Activated naive CD4-positive, alpha-beta T cell treated with anti-CD3 and anti-CD28 coated beads, Interleukin-2, amount 10 ng/mL, durations not matched to agents 7 days and 5 days (primary cell): ENCODE measurements around the gene SPANXA1.
"Not testable (repeated sequence)": the region's sequence is repeated elsewhere in the genome, so short reads cannot be mapped to it uniquely, and the experiment has no call there.

Experiments
- CTCF ChIA-PET: fragments of 350-600 bp; sonication (Branson Sonifier 250); formaldehyde crosslinking; loops from one replicate; lab custom pipeline; 2021; ENCODE audit warnings: antibody characterized with exemption; lab: Charles Lee
- DNase-seq: peaks from one replicate; pipeline ENCODE4 v3.0.0-alpha.2; 2020
- H3K27ac Mint-ChIP-seq: one replicate; pipeline ENCODE4 v1.8.0; 2021; ENCODE audit warnings: mild to moderate bottlenecking, moderate library complexity, mixed read lengths
- H3K27me3 Mint-ChIP-seq: one replicate; pipeline ENCODE4 v1.8.0; 2021; ENCODE audit warnings: mild to moderate bottlenecking, mixed read lengths
- H3K36me3 Mint-ChIP-seq: one replicate; pipeline ENCODE4 v1.8.0; 2021; ENCODE audit warnings: mixed read lengths
- H3K4me1 Mint-ChIP-seq: one replicate; pipeline ENCODE4 v1.8.0; 2021; ENCODE audit warnings: mixed read lengths
- H3K4me3 Mint-ChIP-seq: one replicate; pipeline ENCODE4 v1.8.0; 2021; ENCODE audit warnings: mild to moderate bottlenecking, moderate library complexity, mixed read lengths
- H3K9me3 Mint-ChIP-seq: one replicate; pipeline ENCODE4 v1.8.0; 2021; ENCODE audit warnings: mixed read lengths

SPANXA1 gene

GRCh38 chrX:141584638-141585037 lies at the start of gene SPANXA1:
TSS of gene SPANXA1 (minus strand) at chrX:141584738. CDS start at chrX:141584678, 60 bp downstream.
- H3K9me3 Mint-ChIP-seq, H3K36me3 Mint-ChIP-seq, H3K4me1 Mint-ChIP-seq, CTCF ChIA-PET, DNase-seq, H3K27ac Mint-ChIP-seq, H3K4me3 Mint-ChIP-seq, H3K27me3 Mint-ChIP-seq: not testable (repeated sequence)

GRCh38 chrX:141632124-141632523 lies 47.6 kb upstream of the SPANXA1 start:
- Mint-ChIP-seq H3K4me1 (no peaks in the 10 kb centered on the region), H3K4me3 (no peak overlapping the region), H3K9me3 (peaks cover 7% of the 10 kb centered on the region), H3K27ac (no peak overlapping the region), H3K27me3 (no peaks in the 10 kb centered on the region), H3K36me3 (no peaks in the 10 kb centered on the region)
- CTCF ChIA-PET: no interaction called here
- no peak for DNase-seq

GRCh38 chrX:141619336-141619735 lies 34.8 kb upstream of the SPANXA1 start:
- DNase-seq: no peak
- Mint-ChIP-seq H3K27ac (no peak overlapping the region), H3K27me3 (no peaks in the 10 kb centered on the region), H3K4me1 (no peaks in the 10 kb centered on the region), H3K36me3 (no peaks in the 10 kb centered on the region), H3K4me3 (no peak overlapping the region), H3K9me3 (no peaks in the 10 kb centered on the region)
- CTCF ChIA-PET: no interaction called here

GRCh38 chrX:141609111-141609510 lies 24.6 kb upstream of the SPANXA1 start:
- no peak for DNase-seq
- H3K27me3 Mint-ChIP-seq: no peaks in the 10 kb centered on the region
- H3K4me1 Mint-ChIP-seq: no peaks in the 10 kb centered on the region
- no peaks in the 10 kb centered on the region for H3K36me3 Mint-ChIP-seq
- H3K27ac Mint-ChIP-seq: no peak overlapping the region
- H3K4me3 Mint-ChIP-seq: no peak overlapping the region
- peaks cover 6% of the 10 kb centered on the region for H3K9me3 Mint-ChIP-seq
- CTCF ChIA-PET: no interaction called here

- CTCF ChIA-PET, H3K27ac Mint-ChIP-seq, H3K4me1 Mint-ChIP-seq, DNase-seq, H3K9me3 Mint-ChIP-seq, H3K36me3 Mint-ChIP-seq, H3K27me3 Mint-ChIP-seq, H3K4me3 Mint-ChIP-seq: not testable (repeated sequence)
Observed at GRCh38 chrX:141589408-141589807, 4.9 kb upstream of the SPANXA1 start, which contains the start of gene SPANXA2. TSS of gene SPANXA2 (plus strand) at chrX:141589708. CDS start at chrX:141589768, 60 bp downstream.

- H3K27me3 Mint-ChIP-seq, H3K9me3 Mint-ChIP-seq, H3K4me3 Mint-ChIP-seq, H3K4me1 Mint-ChIP-seq, DNase-seq, H3K27ac Mint-ChIP-seq, H3K36me3 Mint-ChIP-seq, CTCF ChIA-PET: not testable (repeated sequence)
Observed at GRCh38 chrX:141542551-141542950, 42.0 kb downstream of the SPANXA1 start.
